ENCODE data around the gene EEPD1.

GRCh38 chr7:36199329-36199728, 46.3 kb downstream of the EEPD1 start:
- no peak for TF ChIP-seq CTCF (IDR thresholded peaks at IDR 0.05; ENCODE audit: insufficient read depth, low read depth, low read length)
- TF ChIP-seq EZH2 (IDR thresholded peaks at IDR 0.05; ENCODE audit: insufficient read depth, low read length) = no peak

Measured in astrocyte (in vitro differentiated cells and primary cell).